DMS114 treated with DMSO at 0.1 percent for 48 hours (cell line): ENCODE results near the gene KRIT1.
A peak's percentile ranks its signal among the peaks of the same experiment; 100 is the strongest.
"Not testable (repeated sequence)": the region's sequence is repeated elsewhere in the genome, so short reads cannot be mapped to it uniquely, and the experiment has no call there.

Source experiments
- DNase-seq: peaks from one replicate; lab custom pipeline; 2025; ENCODE audit not compliant: unreplicated experiment; lab: John Stamatoyannopoulos, UW

The KRIT1 gene

GRCh38 chr7:92250603-92251002 lies 4.9 kb upstream of the KRIT1 start:
- no peak for DNase-seq

- DNase-seq, result no peak
These were observed 817 bp upstream of the KRIT1 start for GRCh38 chr7:92246360-92247101.

- DNase-seq, result peak; percentile 30
These were observed 767 bp downstream of the KRIT1 start for GRCh38 chr7:92244808-92245486.

DNA sequence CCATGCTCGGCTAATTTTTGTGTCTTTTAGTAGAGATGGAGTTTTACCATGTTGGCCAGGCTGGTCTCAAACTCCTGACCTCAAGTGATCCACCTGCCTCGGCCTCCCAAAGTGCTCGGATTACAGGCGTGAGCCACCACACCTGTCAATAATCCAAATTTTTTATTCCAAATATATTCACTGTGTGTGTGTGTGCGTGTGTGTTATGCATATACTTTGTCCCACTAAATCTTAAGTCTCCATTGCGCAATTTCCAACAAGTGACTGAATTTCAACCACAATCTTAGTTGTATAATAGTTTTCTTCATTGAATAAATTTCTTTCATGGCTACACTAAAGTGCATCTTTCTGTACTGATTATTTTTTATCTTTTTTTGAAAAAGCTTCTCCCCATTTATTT lies 2.7 kb downstream of the KRIT1 start:
- DNase-seq, result no peak

DNA sequence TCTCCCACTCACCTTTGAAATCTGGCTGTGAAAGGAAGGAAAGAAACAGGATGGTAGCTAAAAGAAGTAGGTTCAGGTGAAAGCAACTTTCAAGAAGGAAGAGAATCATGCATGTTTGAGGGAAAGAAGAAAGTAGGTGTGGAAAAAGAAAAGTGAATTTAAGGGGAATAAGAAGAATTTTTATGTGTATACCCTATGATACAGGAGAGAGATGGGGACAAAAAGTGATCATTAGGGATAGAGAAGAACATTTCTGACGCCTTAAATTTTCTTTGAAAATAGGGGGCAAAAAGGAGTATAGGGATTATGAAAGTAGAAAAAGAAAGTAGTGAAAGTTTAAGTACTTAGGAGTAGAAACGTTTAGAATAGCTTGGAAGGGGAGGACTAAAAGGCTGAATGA lies 15.2 kb downstream of the KRIT1 start:
- DNase-seq, result no peak

- no peak for DNase-seq
These were observed 17.0 kb downstream of the KRIT1 start for GRCh38 chr7:92228742-92229141.

- no peak for DNase-seq
These were observed 17.6 kb downstream of the KRIT1 start for GRCh38 chr7:92228100-92228499.

GRCh38 chr7:92226981-92227380 lies 18.7 kb downstream of the KRIT1 start:
- DNase-seq, result no peak

DNA sequence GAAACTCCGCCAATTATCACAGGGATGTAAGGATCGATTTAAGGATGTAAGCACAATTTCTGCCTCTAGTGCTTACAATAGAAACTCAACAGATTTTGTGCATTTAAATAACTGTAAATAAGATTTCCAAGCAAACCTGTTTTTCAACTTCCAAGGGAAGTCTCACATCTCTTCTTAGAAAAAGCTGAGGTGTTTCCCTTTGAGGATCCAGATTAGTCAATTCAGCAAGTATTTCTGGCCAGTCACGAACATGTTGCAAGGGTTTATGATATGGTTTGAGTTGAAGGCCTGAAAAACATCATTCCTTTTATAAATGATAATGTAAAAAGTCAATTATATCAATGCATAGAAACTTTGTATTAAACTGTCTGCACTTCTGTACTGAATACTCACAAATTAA lies 23.9 kb downstream of the KRIT1 start:
- no peak for DNase-seq

GRCh38 chr7:92206672-92207071 lies 39.0 kb downstream of the KRIT1 start:
- no peak for DNase-seq

DNA sequence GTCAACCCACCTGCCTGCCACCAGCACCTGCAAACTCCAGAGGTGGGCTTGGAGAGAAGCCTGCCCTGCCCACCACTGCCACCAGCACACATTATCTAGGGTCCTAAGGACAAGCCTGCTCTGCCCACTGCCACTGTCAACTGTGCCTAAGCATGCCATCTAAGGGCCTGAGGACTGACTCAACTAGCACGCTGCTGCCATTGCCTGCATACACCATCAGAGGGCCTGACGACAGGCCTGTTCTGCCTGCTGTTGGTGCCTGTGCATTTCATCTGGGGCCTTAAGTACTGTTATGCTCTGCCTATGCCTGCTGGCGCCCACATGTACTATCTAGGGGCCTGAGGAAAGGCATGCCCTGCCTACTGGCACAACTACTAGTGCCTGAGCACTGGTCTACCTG lies 39.7 kb downstream of the KRIT1 start:
- no peak for DNase-seq

DNA sequence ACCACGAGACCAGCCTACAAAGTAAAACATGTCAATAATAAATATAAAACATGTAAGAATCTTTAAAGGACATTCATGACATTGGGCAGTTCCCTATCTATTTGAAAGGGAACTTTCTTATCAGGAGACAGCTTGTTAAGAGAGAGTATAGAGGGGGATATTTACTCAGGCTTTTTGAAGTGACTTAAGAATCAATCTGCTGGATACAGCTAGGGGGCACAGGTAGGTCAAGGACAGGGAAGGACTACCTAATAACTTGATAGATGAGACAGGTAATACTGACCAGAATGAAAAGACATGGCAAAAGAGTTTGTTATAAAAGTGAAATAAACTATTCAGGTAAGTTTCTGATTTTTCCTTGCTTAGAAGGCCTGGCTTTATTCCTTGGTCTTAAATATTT lies 44.9 kb downstream of the KRIT1 start:
- no peak for DNase-seq

GRCh38 chr7:92192326-92192725 lies 53.4 kb downstream of the KRIT1 start:
- no peak for DNase-seq

DNA sequence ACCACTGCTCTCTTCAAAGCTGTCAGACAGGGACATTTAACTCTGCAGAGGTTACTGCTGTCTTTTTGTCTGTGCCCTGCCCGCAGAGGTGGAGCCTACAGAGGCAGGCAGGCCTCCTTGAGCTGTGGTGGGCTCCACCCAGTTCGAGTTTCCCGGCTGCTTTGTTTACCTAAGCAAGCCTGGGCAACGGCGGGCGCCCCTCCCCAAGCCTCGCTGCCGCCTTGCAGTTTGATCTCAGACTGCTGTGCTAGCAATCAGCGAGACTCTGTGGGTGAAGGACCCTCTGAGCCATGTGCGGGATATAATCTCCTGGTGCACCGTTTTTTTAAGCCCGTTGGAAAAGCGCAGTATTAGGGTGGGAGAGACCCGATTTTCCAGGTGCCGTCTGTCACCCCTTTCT lies 56.5 kb downstream of the KRIT1 start:
- DNase-seq, result not testable (repeated sequence)

DNA sequence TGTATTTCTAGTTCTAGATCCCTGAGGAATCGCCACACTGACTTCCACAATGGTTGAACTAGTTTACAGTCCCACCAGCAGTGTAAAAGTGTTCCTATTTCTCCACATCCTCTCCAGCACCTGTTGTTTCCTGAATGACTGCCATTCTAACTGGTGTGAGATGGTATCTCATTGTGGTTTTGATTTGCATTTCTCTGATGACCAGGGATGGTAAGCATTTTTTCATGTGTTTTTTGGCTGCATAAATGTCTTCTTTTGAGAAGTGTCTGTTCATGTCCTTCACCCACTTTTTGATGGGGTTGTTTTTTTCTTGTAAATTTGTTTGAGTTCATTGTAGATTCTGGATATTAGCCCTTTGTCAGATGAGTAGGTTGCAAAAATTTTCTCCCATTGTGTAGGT lies 61.4 kb downstream of the KRIT1 start:
- DNase-seq, result not testable (repeated sequence)

DNA sequence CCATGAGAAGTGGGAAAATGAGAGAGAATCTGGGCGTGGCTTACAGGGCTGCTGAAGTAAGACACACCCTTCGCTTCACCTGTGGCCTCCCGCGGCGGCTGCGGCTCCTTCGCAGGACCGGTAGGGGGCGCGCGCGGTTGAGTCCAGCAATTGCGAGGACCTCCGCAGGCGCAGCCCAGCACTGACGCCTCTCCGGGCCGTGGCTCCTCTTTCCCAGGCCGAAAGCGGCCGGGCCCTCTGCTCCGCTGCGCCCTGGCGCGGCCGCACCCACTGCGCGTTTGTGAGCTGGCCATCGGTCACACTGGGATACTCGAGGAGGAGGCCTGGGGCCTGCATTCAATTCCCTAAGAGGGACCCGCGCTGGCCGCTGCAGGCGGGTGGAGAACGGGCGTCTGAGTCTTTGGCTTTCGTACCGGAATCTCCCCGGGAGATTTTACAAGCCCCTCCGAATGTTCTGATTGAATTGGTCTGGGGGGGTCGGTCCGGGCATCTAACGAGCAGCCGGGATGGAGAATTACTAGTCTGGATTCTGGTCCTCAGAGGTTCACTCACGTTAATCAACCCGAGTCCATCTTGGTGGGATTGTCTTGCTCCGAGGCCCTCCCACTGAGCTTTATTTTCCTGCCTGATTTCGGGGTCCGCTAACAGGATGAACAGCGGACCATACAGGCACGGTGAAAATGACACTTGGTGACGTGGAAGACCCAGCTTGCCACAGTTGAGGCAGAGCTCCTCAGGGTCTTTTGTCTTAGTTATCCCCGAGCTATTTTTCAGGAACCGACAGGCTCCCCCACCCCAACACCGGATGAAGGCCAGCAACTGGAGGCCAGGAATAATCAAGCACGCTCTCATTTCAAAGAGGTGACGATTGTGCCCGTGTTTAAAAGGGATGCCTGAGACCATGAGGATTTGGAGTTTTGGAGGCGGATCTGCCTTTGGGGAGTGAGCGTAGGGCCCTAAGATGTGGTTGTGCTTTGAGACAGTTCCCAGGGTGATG lies 66.5 kb downstream of the KRIT1 start, which contains the start of gene LRRD1:
LRRD1 (minus strand) TSS at position 215 of the 997 bp plus-strand sequence. CDS start 13,940 bp downstream, outside the sequence.
- DNase-seq, result peak; percentile 83

DNA sequence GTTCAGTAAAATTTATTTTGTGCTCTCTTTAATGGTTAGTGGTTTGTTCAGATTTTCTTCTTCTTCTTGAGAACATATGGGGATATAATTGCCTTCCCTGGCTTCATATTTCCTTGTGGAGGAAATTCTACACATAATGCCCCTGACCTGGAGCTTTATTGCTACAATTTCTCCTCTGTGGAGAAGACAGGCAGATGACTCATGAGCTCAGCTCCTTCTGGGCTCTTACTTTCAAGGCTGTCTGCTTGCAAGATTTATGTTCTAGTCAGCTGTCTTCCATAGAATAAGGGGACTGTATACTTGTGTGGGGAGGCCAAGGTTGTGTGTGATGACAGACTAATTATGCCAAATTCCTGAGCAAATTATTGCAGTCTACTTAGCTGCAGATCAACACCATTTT lies 68.4 kb downstream of the KRIT1 start:
- no peak for DNase-seq

DNA sequence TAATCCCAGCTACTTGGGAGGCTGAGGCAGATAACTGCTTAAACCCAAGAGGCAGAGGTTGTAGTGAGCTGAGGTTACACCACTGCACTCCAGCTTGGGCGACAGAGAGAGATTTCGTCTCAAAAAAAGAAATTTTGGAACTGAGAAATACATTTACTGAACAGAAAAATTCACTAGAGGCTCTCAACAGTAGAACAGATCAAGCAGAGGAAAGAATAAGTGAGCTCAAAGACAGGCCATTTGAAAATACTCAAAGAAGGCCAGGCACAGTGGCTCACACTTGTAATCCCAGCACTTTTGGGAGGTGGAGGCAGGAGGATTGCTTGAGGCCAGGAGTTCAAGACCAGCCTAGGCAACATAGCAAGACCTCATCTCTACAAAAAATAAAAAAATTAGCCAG lies 76.2 kb downstream of the KRIT1 start:
- not testable (repeated sequence) for DNase-seq

- no peak for DNase-seq
These were observed 84.4 kb downstream of the KRIT1 start for GRCh38 chr7:92161271-92161670.

DNA sequence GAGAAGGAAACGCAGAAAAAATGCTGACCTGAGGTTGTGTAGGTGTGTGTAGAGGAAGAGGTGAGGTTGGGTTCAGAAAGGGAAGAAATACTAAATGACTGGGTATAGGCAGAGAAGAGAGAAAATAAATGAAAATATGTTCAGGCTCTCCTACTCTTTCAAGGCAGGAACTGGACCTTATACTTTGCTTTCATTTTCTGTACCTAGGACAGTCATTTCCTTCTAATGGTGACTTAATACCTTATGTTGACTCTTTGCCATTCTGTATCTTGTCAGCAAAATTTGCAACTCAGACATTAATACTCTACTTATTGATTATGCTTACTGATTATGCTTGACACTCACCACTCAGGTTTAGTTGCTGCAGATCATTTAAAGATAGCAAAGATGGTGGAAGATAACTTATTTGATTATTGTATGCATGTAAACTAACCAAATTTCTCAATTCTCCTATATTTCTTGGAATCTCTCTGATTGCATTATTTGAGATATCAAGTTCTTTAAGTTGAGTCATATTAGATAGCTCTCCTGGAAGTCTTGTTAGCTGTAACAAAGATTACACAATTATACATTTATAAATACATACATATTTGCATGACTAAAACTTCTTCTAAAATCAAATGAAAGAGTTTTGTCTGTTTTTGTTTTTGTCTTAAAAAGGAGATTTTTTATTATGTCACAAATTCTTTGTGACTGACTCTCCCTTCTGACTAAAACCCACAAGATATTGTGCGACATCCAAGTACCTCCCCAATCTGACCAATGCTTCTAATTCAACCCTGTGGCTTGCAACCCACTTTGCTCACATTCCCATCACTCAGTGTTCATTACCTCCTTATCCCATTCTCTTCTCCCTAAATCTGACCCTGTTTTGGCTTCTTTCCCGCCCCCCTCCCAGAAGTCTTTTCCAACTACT lies 86.8 kb downstream of the KRIT1 start:
- DNase-seq, result no peak
